Measurements from ENCODE around the gene LCLAT1.
"Not testable (repeated sequence)": the region's sequence is repeated elsewhere in the genome, so short reads cannot be mapped to it uniquely, and the experiment has no call there.

Gene LCLAT1

DNA sequence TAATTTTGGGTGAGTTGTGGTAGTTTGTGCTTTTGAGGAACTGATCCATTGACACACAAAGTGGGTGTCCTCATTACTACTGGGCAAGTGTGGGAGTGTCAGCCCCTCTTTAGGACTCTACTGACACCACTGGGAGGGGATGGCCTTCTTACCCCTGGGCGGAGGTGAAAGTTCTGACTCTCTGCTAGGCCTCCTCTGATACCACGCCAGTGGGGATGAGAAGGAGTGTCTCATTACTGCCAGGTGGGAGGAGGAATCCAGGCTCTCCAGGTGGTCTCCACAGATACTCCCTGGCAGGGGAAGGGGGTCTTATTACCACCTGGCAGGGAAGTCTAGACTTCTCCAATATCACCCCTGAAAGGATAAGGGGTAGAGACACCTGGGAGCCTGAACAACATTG lies 9.1 kb downstream of the LCLAT1 start:
- no peak for DNase-seq

GRCh38 chr2:30456579-30456978 lies 9.5 kb downstream of the LCLAT1 start:
- DNase-seq: no peak

- DNase-seq: no peak
Measured at GRCh38 chr2:30457296-30457695, 10.2 kb downstream of the LCLAT1 start.

DNA sequence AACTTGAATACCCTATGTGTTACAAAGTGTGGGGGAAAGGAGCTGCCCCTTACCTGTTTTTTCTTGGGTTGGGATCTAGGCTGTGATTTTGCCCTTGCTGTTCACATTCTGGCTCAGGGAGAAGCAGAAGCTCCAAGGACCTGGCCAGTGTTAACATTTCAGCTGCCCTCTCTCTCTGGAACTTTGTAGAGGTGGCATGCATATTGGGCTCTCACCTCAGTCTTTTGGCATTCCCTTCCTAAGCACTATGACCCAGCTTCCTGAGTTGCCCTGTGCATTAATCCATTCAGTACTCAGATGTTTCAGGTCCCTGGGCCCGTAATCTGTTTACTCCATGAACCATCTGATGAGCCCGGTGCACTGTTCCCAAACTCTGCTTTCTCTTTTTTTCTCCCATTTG lies 12.1 kb downstream of the LCLAT1 start:
- DNase-seq: no peak

- DNase-seq: no peak
Measured at GRCh38 chr2:30462131-30462857, 15.2 kb downstream of the LCLAT1 start.

DNA sequence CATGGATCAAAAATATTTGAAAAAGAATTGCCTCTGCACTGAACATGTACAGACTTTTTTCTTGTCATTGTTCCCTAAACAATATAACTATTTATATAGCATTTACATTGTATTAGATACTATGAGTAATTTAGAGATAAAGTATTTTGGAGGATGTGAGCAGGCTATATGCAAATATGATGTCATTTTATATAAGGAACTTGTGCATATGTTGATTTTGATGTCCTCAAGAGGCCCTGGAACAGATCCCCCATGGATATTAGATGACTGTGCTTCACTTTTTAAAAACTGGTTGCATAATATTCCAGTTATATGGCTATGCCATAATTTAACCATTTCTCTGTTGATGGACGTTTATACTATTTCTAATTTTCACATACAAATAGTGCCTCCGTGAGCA lies 16.5 kb downstream of the LCLAT1 start:
- no peak for DNase-seq

- DNase-seq: no peak
Measured at GRCh38 chr2:30464544-30465170, 17.6 kb downstream of the LCLAT1 start.

GRCh38 chr2:30465171-30465545 lies 18.1 kb downstream of the LCLAT1 start:
- no peak for DNase-seq

GRCh38 chr2:30466216-30466615 lies 19.2 kb downstream of the LCLAT1 start:
- DNase-seq: no peak

DNA sequence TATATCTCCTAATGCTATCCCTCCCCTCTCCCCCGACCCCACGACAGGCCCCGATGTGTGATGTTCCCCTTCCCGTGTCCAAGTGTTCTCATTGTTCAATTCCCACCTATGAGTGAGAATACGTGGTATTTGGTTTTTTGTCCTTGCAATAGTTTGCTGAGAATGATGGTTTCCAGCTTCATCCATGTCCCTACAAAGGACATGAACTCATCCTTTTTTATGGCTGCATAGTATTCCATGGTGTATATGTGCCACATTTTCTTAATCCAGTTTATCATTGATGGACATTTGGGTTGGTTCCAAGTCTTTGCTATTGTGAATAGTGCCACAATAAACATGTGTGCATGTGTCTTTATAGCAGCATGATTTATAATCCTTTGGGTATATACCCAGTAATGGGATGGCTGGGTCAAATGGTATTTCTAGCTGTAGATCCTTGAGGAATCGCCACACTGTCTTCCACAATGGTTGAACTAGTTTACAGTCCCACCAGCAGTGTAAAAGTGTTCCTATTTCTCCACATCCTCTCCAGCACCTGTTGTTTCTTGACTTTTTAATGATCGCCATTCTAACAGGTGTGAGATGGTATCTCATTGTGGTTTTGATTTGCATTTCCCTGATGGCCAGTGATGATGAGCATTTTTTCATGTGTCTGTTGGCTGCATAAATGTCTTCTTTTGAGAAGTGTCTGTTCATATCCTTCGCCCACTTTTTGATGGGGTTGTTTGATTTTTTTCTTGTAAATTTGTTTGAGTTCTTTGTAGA lies 20.2 kb downstream of the LCLAT1 start:
- not testable (repeated sequence) for DNase-seq

DNA sequence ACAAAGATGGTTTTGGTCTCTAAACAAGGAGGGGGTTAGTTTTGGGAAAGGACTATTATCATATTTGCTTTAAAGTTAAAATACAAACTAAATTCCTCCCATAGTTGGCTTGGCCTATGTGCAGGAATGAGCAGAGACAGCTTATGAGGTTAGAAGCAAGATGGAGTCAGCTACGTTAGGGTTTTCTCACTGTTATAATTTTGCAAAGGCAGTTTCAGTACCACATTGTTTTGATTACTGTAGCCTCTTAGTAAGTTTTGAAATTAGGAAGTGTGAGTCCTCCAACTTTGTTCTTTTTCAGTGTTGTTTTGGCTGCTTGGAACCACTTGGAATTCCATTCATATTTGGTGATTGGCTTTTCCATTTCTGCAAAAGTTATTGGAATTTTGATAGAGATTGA lies 23.4 kb downstream of the LCLAT1 start:
- DNase-seq: no peak

- DNase-seq: no peak
Measured at GRCh38 chr2:30472326-30472725, 25.3 kb downstream of the LCLAT1 start.

GRCh38 chr2:30475542-30475941 lies 28.5 kb downstream of the LCLAT1 start:
- no peak for DNase-seq

DNA sequence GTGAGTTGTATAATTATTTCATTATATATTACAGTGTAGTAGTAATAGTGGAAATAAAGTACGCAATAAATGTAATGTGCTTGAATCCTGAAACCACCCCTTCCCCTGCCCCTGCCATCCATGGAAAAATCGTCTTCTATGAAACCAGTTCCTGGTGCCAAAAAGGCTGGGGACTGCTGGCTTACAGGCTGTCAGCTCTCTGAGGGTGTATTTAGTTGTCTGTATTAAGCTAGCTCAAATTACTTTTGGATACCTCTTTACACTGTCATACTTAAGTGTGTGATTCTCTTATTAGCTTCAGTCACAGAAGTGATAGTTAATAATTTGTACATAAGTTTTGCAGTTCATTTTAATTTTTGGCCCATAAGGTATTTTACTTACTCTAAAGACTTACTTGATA lies 29.6 kb downstream of the LCLAT1 start:
- no peak for DNase-seq

DNA sequence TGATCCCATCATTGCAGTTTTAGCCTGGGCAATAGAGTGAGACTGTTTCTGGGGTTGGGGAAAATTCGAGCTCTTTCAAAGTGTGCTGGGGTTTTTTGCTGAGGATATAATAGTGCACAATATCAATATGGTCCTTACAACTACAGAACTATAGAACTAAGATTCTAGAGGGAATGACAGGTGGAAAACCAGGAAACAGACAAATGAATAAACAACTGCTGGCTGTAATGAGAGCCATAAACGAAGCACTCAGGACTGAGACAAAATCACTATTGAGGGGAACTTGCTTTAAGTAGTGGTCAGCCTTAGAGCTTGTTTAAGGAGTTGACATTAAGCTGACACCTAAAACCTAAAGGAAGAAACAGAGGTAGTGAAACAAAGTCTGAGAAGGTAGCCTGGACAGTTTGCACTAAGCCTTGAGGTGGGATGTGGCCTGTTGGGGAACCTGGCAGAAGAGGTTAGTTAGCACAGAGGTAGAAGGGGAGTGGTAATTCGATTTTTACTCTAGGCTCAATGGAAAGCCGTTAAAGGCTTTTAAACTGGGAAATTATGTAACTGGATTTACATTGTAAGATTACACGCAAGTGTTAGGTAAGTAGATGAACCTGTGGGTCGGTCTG lies 33.8 kb downstream of the LCLAT1 start:
- no peak for DNase-seq

- DNase-seq: no peak
Measured at GRCh38 chr2:30481323-30481800, 34.3 kb downstream of the LCLAT1 start.

- no peak for DNase-seq
Measured at GRCh38 chr2:30482011-30482410, 35.0 kb downstream of the LCLAT1 start.

- DNase-seq: no peak
Measured at GRCh38 chr2:30484145-30484544, 37.1 kb downstream of the LCLAT1 start.

- DNase-seq: no peak
Measured at GRCh38 chr2:30484995-30485394, 37.9 kb downstream of the LCLAT1 start.

- DNase-seq: no peak
Measured at GRCh38 chr2:30486655-30487054, 39.6 kb downstream of the LCLAT1 start.

- no peak for DNase-seq
Measured at GRCh38 chr2:30487603-30488002, 40.6 kb downstream of the LCLAT1 start.

- no peak for DNase-seq
Measured at GRCh38 chr2:30488012-30488659, 41.1 kb downstream of the LCLAT1 start.

GRCh38 chr2:30491225-30491624 lies 44.2 kb downstream of the LCLAT1 start:
- no peak for DNase-seq
